ENCODE data around the gene UST.

DNA sequence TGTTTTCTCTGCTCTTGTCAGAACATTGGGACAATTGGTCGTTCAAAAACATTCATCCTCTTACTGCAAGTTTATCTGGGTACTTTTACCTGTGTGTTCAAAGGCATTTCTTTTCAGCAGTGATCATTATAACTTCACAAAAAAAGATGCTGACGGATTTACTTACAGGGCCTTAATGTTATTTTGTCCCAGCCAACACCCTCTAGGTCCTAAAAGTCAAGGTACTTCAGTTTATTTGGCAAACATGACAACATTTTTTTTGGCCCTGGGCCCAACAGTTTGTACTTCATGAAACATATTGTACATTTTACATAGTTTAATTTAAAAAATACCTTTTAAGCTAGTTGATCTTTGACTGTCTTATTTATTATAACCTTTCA lies 329.5 kb downstream of the UST start:
- TF ChIP-seq, protein P1, sequence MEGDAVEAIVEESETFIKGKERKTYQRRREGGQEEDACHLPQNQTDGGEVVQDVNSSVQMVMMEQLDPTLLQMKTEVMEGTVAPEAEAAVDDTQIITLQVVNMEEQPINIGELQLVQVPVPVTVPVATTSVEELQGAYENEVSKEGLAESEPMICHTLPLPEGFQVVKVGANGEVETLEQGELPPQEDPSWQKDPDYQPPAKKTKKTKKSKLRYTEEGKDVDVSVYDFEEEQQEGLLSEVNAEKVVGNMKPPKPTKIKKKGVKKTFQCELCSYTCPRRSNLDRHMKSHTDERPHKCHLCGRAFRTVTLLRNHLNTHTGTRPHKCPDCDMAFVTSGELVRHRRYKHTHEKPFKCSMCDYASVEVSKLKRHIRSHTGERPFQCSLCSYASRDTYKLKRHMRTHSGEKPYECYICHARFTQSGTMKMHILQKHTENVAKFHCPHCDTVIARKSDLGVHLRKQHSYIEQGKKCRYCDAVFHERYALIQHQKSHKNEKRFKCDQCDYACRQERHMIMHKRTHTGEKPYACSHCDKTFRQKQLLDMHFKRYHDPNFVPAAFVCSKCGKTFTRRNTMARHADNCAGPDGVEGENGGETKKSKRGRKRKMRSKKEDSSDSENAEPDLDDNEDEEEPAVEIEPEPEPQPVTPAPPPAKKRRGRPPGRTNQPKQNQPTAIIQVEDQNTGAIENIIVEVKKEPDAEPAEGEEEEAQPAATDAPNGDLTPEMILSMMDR (IDR thresholded peaks at IDR 0.05; ENCODE audit: insufficient read depth, low read length, poor library complexity, severe bottlenecking) = no peak
- TF ChIP-seq EZH2phosphoT487 (conservative IDR thresholded peaks at IDR 0.05; ENCODE audit: low read length) = no peak

Data from SU-DHL-6 (cell line).